ENCODE results near the gene ARNT2. TPM values are rescaled to one million over a fixed set of nuclear protein-coding genes. Genes with fewer than 3 reads are reported as not detected.

Gene ARNT2
- polyA plus RNA-seq, 2 of the 4 experiments (the other 2 are of a cell fraction), result 8.9 to 17.0 TPM

GRCh38 chr15:80569656-80570055 is 165.5 kb downstream of the ARNT2 start:
- FAIRE-seq, result no peak

DNA sequence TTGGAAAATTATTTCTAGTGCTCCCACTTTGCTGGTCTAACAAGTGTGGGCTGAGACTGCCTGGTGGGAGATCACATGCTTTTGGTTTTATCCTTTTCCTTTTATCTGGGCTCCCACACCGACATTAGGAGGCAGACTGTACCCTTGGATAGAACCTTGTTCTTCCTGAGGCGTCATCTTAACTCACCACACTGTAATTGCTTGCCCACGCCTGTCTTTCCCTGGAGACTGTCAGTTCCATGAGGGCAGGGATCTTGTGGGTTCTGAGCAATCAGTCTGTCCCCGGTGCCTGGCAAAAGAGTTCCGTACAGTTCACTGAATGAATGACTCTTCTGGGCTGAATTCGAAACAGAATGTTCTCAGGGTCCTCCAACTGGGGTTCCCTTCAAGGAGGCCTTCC is 166.4 kb downstream of the ARNT2 start:
- Histone ChIP-seq H3K9me3 (no peaks in the 10 kb centered on the region), H3K27ac (no peak overlapping the region), H3K4me3 (no peak overlapping the region), H3K4me1 (no peaks in the 10 kb centered on the region), H3K4me2 (no peak overlapping the region)
- ChIA-PET CTCF (interaction anchor here (1.5 to 2.4 kb wide), 4 partner anchors 89 to 399 kb away, joined by 4 to 18 read pairs (median 8); no protein-coding TSS in a partner anchor), POLR2A (no interaction called here)
- no peak for DNase-seq (ENCODE audit: low read depth in 1 of 2, low spot score in 1 of 2)
- 86% methylated on average over 6 of the region's 6 CpGs for WGBS (ENCODE audit: missing lambda C conversion rate)
- TF ChIP-seq CHD4 (IDR thresholded peaks at IDR 0.05; ENCODE audit: borderline replicate concordance), result no peak
- no peak for TF ChIP-seq MAZ (IDR thresholded peaks at IDR 0.05; ENCODE audit: borderline replicate concordance, low read depth, low read length)
- TF ChIP-seq HOXB5 (CRISPR knock-in tag; IDR thresholded peaks at IDR 0.05), result no peak
- TF ChIP-seq FOSB (CRISPR knock-in tag; IDR thresholded peaks at IDR 0.05), result no peak
- TF ChIP-seq FOXS1 (CRISPR knock-in tag; IDR thresholded peaks at IDR 0.05), result no peak
- TF ChIP-seq CEBPB (IDR thresholded peaks at IDR 0.05), result no peak
- no peak for TF ChIP-seq POLR2A (IDR thresholded peaks at IDR 0.05; ENCODE audit: low read length)
- no peak for TF ChIP-seq CTCF (IDR thresholded peaks at IDR 0.05)
- TF ChIP-seq ZFP36 (IDR thresholded peaks at IDR 0.05; ENCODE audit: borderline replicate concordance, partially characterized antibody), result no peak
- no peak for TF ChIP-seq EHF (CRISPR knock-in tag; IDR thresholded peaks at IDR 0.05)
- no peak for TF ChIP-seq TP53 (CRISPR knock-in tag; IDR thresholded peaks at IDR 0.05)
- TF ChIP-seq ZNF302 (CRISPR knock-in tag; IDR thresholded peaks at IDR 0.05), result no peak
- no peak for TF ChIP-seq EHMT2 (IDR thresholded peaks at IDR 0.05; ENCODE audit: low read depth)
- no peak for TF ChIP-seq RARB (CRISPR knock-in tag; IDR thresholded peaks at IDR 0.05)
- FAIRE-seq, result no peak
- ATAC-seq, result no peak

More at GRCh38 chr15:80569656-80570055, 165.5 kb downstream of the ARNT2 start:
- ChIA-PET POLR2A (interaction anchor here (1.3 kb wide), 1 partner anchor 126 kb away, joined by 3 read pairs; no protein-coding TSS in a partner anchor), CTCF (interaction anchor here (0.9 to 8.2 kb wide), 8 partner anchors 8 to 399 kb away, joined by 4 to 362 read pairs (median 70); partner anchors contain the start of genes ABHD17C and CEMIP)
- Histone ChIP-seq H3K4me1 (no peaks in the 10 kb centered on the region), H3K27ac (no peak overlapping the region), H3K9me3 (no peaks in the 10 kb centered on the region), H3K4me3 (no peak overlapping the region), H3K4me2 (no peak overlapping the region)
- 86% methylated on average over 4 of the region's 4 CpGs for WGBS (ENCODE audit: missing lambda C conversion rate)
- ATAC-seq (no peak), DNase-seq (ENCODE audit: low read depth in 1 of 2, low spot score in 1 of 2) (no peak)
- TF ChIP-seq RNF2 (IDR thresholded peaks at IDR 0.05; ENCODE audit: borderline replicate concordance, low read depth), result no peak
- no peak for TF ChIP-seq PBX3 (IDR thresholded peaks at IDR 0.05)
- TF ChIP-seq POLR2AphosphoS2 (conservative IDR thresholded peaks at IDR 0.05; ENCODE audit: low read length), result no peak
- TF ChIP-seq ZC3H11A (IDR thresholded peaks at IDR 0.05), result no peak
- no peak for TF ChIP-seq FOXS1 (CRISPR knock-in tag; IDR thresholded peaks at IDR 0.05)
- TF ChIP-seq HEYL (CRISPR knock-in tag; IDR thresholded peaks at IDR 0.05), result no peak
- no peak for TF ChIP-seq HES2 (IDR thresholded peaks at IDR 0.05)
- TF ChIP-seq, protein P1, sequence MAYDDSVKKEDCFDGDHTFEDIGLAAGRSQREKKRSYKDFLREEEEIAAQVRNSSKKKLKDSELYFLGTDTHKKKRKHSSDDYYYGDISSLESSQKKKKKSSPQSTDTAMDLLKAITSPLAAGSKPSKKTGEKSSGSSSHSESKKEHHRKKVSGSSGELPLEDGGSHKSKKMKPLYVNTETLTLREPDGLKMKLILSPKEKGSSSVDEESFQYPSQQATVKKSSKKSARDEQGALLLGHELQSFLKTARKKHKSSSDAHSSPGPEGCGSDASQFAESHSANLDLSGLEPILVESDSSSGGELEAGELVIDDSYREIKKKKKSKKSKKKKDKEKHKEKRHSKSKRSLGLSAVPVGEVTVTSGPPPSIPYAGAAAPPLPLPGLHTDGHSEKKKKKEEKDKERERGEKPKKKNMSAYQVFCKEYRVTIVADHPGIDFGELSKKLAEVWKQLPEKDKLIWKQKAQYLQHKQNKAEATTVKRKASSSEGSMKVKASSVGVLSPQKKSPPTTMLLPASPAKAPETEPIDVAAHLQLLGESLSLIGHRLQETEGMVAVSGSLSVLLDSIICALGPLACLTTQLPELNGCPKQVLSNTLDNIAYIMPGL (CRISPR knock-in tag; IDR thresholded peaks at IDR 0.05; ENCODE audit: borderline replicate concordance), result no peak
- TF ChIP-seq, protein P2, sequence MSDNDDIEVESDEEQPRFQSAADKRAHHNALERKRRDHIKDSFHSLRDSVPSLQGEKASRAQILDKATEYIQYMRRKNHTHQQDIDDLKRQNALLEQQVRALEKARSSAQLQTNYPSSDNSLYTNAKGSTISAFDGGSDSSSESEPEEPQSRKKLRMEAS (IDR thresholded peaks at IDR 0.05), result no peak
- TF ChIP-seq, protein P3, sequence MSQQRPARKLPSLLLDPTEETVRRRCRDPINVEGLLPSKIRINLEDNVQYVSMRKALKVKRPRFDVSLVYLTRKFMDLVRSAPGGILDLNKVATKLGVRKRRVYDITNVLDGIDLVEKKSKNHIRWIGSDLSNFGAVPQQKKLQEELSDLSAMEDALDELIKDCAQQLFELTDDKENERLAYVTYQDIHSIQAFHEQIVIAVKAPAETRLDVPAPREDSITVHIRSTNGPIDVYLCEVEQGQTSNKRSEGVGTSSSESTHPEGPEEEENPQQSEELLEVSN (IDR thresholded peaks at IDR 0.05; ENCODE audit: borderline replicate concordance, low read depth), result no peak
- TF ChIP-seq, protein P4, sequence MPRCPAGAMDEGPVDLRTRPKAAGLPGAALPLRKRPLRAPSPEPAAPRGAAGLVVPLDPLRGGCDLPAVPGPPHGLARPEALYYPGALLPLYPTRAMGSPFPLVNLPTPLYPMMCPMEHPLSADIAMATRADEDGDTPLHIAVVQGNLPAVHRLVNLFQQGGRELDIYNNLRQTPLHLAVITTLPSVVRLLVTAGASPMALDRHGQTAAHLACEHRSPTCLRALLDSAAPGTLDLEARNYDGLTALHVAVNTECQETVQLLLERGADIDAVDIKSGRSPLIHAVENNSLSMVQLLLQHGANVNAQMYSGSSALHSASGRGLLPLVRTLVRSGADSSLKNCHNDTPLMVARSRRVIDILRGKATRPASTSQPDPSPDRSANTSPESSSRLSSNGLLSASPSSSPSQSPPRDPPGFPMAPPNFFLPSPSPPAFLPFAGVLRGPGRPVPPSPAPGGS (IDR thresholded peaks at IDR 0.05), result no peak
- no peak for TF ChIP-seq TP53 (CRISPR knock-in tag; IDR thresholded peaks at IDR 0.05)
- TF ChIP-seq MAZ (IDR thresholded peaks at IDR 0.05; ENCODE audit: borderline replicate concordance, low read depth, low read length), result no peak

Measured in A549 (cell line).